Measurements from ENCODE around the gene OPA1. TPM values are rescaled to one million over a fixed set of nuclear protein-coding genes. Genes with fewer than 3 reads are reported as not detected.
"Not testable (repeated sequence)": the region's sequence is repeated elsewhere in the genome, so short reads cannot be mapped to it uniquely, and the experiment has no call there.

OPA1 gene
- total and polyA plus RNA-seq, 8 donors, result 12.1 to 198 (median 41.7) TPM

GRCh38 chr3:193605876-193606275, 12.9 kb downstream of the OPA1 start:
- WGBS, 5 donors, result 38 to 60% (median 55%) methylated on average over 2 of the region's 2 CpGs
- Histone ChIP-seq H3K4me3 (no peak overlapping the region), H3K9me3 (no peaks in the 10 kb centered on the region), H3K4me1 (peaks cover 0 to 7% (median 4%) of the 10 kb centered on the region in 4 donors), H3K27ac (no peak overlapping the region), H3K36me3 (peaks cover 0 to 3% (median 0%) of the 10 kb centered on the region in 4 donors), H3K27me3 (no peaks in the 10 kb centered on the region)
- DNase-seq, result peak; percentile 55 to 71
- TF ChIP-seq EP300 (IDR thresholded peaks at IDR 0.05), result no peak
- TF ChIP-seq POLR2AphosphoS5 (IDR thresholded peaks at IDR 0.05), result no peak
- peak in 4 of 7 experiments; percentile 45 to 77 (median 73) for TF ChIP-seq CTCF (IDR thresholded peaks at IDR 0.05)
- TF ChIP-seq POLR2A (IDR thresholded peaks at IDR 0.05), result no peak
- intact Hi-C loops (cut with DNase I; ENCODE audit: low total_unique reads), result no loop called here

- H3K27ac ChIP-seq; H3K4me1 ChIP-seq; H3K4me3 ChIP-seq; intact Hi-C loops (cut with DNase I; ENCODE audit: low total_unique reads); DNase-seq; H3K9me3 ChIP-seq; H3K27me3 ChIP-seq; H3K36me3 ChIP-seq: not testable (repeated sequence)
Measured at GRCh38 chr3:193606892-193607291, 13.9 kb downstream of the OPA1 start.

GRCh38 chr3:193610516-193610915, 17.5 kb downstream of the OPA1 start:
- peaks cover 9 to 14% (median 9%) of the 10 kb centered on the region in 4 donors for H3K36me3 ChIP-seq
- 96 to 99% (median 97%) methylated on average over 7 to 11 of the region's 11 CpGs for WGBS, 5 donors
- H3K27me3 ChIP-seq; H3K4me3 ChIP-seq; DNase-seq; H3K9me3 ChIP-seq; intact Hi-C loops (cut with DNase I; ENCODE audit: low total_unique reads); H3K27ac ChIP-seq: not testable (repeated sequence)
- peaks cover 0 to 15% (median 3%) of the 10 kb centered on the region in 4 donors for H3K4me1 ChIP-seq

- WGBS, 5 donors, result 68 to 83% (median 77%) methylated on average over 2 of the region's 2 CpGs
- DNase-seq, result no peak
- intact Hi-C loops (cut with DNase I; ENCODE audit: low total_unique reads), result no loop called here
Measured at GRCh38 chr3:193614430-193614829, 21.4 kb downstream of the OPA1 start.

GRCh38 chr3:193617628-193618027, 24.6 kb downstream of the OPA1 start:
- H3K36me3 ChIP-seq, result peaks cover 24 to 76% (median 73%) of the 10 kb centered on the region in 4 donors
- no peak for DNase-seq
- peaks cover 0 to 5% (median 2%) of the 10 kb centered on the region in 4 donors for H3K9me3 ChIP-seq
- H3K27me3 ChIP-seq, result no peaks in the 10 kb centered on the region
- H3K4me1 ChIP-seq, result peaks cover 0 to 15% (median 5%) of the 10 kb centered on the region in 4 donors
- H3K4me3 ChIP-seq, result no peak overlapping the region
- TF ChIP-seq EP300 (IDR thresholded peaks at IDR 0.05), result no peak
- no peak for TF ChIP-seq CTCF (IDR thresholded peaks at IDR 0.05)
- no peak for TF ChIP-seq POLR2A (IDR thresholded peaks at IDR 0.05)
- TF ChIP-seq POLR2AphosphoS5 (IDR thresholded peaks at IDR 0.05), result no peak
- WGBS, 5 donors, result 89 to 96% (median 93%) methylated on average over 1 of the region's 1 CpG
- H3K27ac ChIP-seq, result no peak overlapping the region
- intact Hi-C loops (cut with DNase I; ENCODE audit: low total_unique reads), result no loop called here

More at GRCh38 chr3:193614430-193614829, 21.4 kb downstream of the OPA1 start:
- Histone ChIP-seq H3K36me3 (peaks cover 24 to 53% (median 48%) of the 10 kb centered on the region in 4 donors), H3K4me3 (no peak overlapping the region), H3K27ac (no peak overlapping the region), H3K4me1 (peaks cover 0 to 15% (median 5%) of the 10 kb centered on the region in 4 donors), H3K9me3 (peaks cover 0 to 6% (median 2%) of the 10 kb centered on the region in 4 donors), H3K27me3 (no peaks in the 10 kb centered on the region)
- TF ChIP-seq POLR2A (IDR thresholded peaks at IDR 0.05) (no peak), CTCF (IDR thresholded peaks at IDR 0.05) (no peak)

All from stomach (tissue), 9 donors.